Activated CD8-positive, alpha-beta memory T cell treated with anti-CD3 and anti-CD28 coated beads for 48 hours (primary cell): ENCODE measurements around the gene NRXN3.
A peak's percentile ranks its signal among the peaks of the same experiment; 100 is the strongest.

Experiments used
- DNase-seq, 3 experiments: peaks; one replicate each; pipeline ENCODE4 v3.0.0-alpha.2; 2020; ENCODE audit warnings: low read depth in 2 of 3, low spot score in 2 of 3

The NRXN3 gene

GRCh38 chr14:78240567-78240966 lies 70.4 kb downstream of the NRXN3 start:
- no peak for DNase-seq

GRCh38 chr14:78242086-78242485 lies 71.9 kb downstream of the NRXN3 start:
- DNase-seq = no peak

GRCh38 chr14:78243187-78243586 lies 73.0 kb downstream of the NRXN3 start:
- DNase-seq = no peak

GRCh38 chr14:78245238-78245637 lies 75.1 kb downstream of the NRXN3 start:
- no peak for DNase-seq

GRCh38 chr14:78248501-78249090 lies 78.4 kb downstream of the NRXN3 start:
- DNase-seq = no peak

- no peak for DNase-seq
Observed at GRCh38 chr14:78251308-78251707, 81.1 kb downstream of the NRXN3 start.

- DNase-seq = no peak
Observed at GRCh38 chr14:78253986-78254385, 83.8 kb downstream of the NRXN3 start.

- DNase-seq = peak in 1 of 3 experiments; percentile 5
Observed at GRCh38 chr14:78254911-78255461, 84.8 kb downstream of the NRXN3 start.

GRCh38 chr14:78259831-78260230 lies 89.7 kb downstream of the NRXN3 start:
- DNase-seq = no peak

GRCh38 chr14:78278464-78279250 lies 108.5 kb downstream of the NRXN3 start:
- no peak for DNase-seq

- DNase-seq = no peak
Observed at GRCh38 chr14:78282437-78282836, 112.3 kb downstream of the NRXN3 start.

- DNase-seq = no peak
Observed at GRCh38 chr14:78286210-78286609, 116.0 kb downstream of the NRXN3 start.

GRCh38 chr14:78292003-78292402 lies 121.8 kb downstream of the NRXN3 start:
- no peak for DNase-seq

GRCh38 chr14:78297858-78298257 lies 127.7 kb downstream of the NRXN3 start:
- no peak for DNase-seq

GRCh38 chr14:78298298-78298697 lies 128.1 kb downstream of the NRXN3 start:
- no peak for DNase-seq

- DNase-seq = no peak
Observed at GRCh38 chr14:78302841-78303240, 132.7 kb downstream of the NRXN3 start.

GRCh38 chr14:78307671-78308070 lies 137.5 kb downstream of the NRXN3 start:
- DNase-seq = no peak

- no peak for DNase-seq
Observed at GRCh38 chr14:78308079-78308478, 137.9 kb downstream of the NRXN3 start.

- no peak for DNase-seq
Observed at GRCh38 chr14:78310272-78310671, 140.1 kb downstream of the NRXN3 start.

GRCh38 chr14:78313499-78313898 lies 143.3 kb downstream of the NRXN3 start:
- no peak for DNase-seq

- no peak for DNase-seq
Observed at GRCh38 chr14:78314484-78314883, 144.3 kb downstream of the NRXN3 start.

- no peak for DNase-seq
Observed at GRCh38 chr14:78316052-78316451, 145.9 kb downstream of the NRXN3 start.

GRCh38 chr14:78316786-78317185 lies 146.6 kb downstream of the NRXN3 start:
- no peak for DNase-seq
